Activated naive CD4-positive, alpha-beta T cell treated with anti-CD3 and anti-CD28 coated beads, Interleukin-2, amount 50 U/mL, for 72 hours (primary cell): ENCODE measurements around the gene FOXS1. TPM values are rescaled to one million over a fixed set of nuclear protein-coding genes. Genes with fewer than 3 reads are reported as not detected.
"Not testable (repeated sequence)": the region's sequence is repeated elsewhere in the genome, so short reads cannot be mapped to it uniquely, and the experiment has no call there.

ENCODE experiments used
- ATAC-seq, 2 donors: fragments of 150-1000 bp; cut with Tn5 transposase; 2 replicates each; pipeline ENCODE4 v1.10.0; 2021; ENCODE audit warnings: mild to moderate bottlenecking in 2 of 2, moderate library complexity in 2 of 2
- DNase-seq, 2 donors: peaks; one replicate each; pipeline ENCODE4 v3.0.0; 2021 to 2022; ENCODE audit warnings: low spot score in 2 of 2
- H3K27ac Mint-ChIP-seq, 2 donors: one replicate each; pipeline ENCODE4 v1.8.0; 2022; ENCODE audit warnings: mild to moderate bottlenecking in 2 of 2, mixed read lengths in 2 of 2
- H3K36me3 Mint-ChIP-seq, 2 donors: one replicate each; pipeline ENCODE4 v1.8.0; 2022; ENCODE audit warnings: mixed read lengths in 2 of 2
- H3K9me3 Mint-ChIP-seq, 2 donors: one replicate each; pipeline ENCODE4 v1.8.0; 2022; ENCODE audit warnings: mixed read lengths in 2 of 2
- total RNA-seq, 2 donors: library from RNA; stranded (reverse); gene quantifications; one replicate each; pipeline ENCODE4 v1.2.3, GENCODE V29; 2022

The FOXS1 gene
- total RNA-seq, 2 donors from 2014 or later, result not detected

GRCh38 chr20:31835554-31835953, 9.8 kb downstream of the FOXS1 start:
- Mint-ChIP-seq H3K36me3 (no peaks in the 10 kb centered on the region), H3K9me3 (no peaks in the 10 kb centered on the region), H3K27ac (no peak overlapping the region)
- no peak for DNase-seq
- ATAC-seq, result no peak

GRCh38 chr20:31833931-31834521, 11.4 kb downstream of the FOXS1 start:
- no peaks in the 10 kb centered on the region for H3K36me3 Mint-ChIP-seq
- no peak for DNase-seq
- ATAC-seq, result no peak
- H3K9me3 Mint-ChIP-seq, result no peaks in the 10 kb centered on the region
- H3K27ac Mint-ChIP-seq, result no peak overlapping the region

- Mint-ChIP-seq H3K27ac (no peak overlapping the region), H3K9me3 (no peaks in the 10 kb centered on the region), H3K36me3 (no peaks in the 10 kb centered on the region)
- peak in 1 of 2 donors; percentile 79 for DNase-seq
- ATAC-seq, result peak; percentile 45 to 66
Measured at GRCh38 chr20:31833130-31833930, 12.1 kb downstream of the FOXS1 start.

GRCh38 chr20:31831771-31832306, 13.6 kb downstream of the FOXS1 start:
- ATAC-seq, result no peak
- H3K27ac Mint-ChIP-seq, result peak overlapping the region in 1 of 2 donors; percentile 41

GRCh38 chr20:31831211-31831610, 14.2 kb downstream of the FOXS1 start:
- no peak for DNase-seq
- ATAC-seq, result no peak
- Mint-ChIP-seq H3K36me3 (no peaks in the 10 kb centered on the region), H3K27ac (peak overlapping the region in 1 of 2 donors; percentile 41), H3K9me3 (no peaks in the 10 kb centered on the region)

More at GRCh38 chr20:31831771-31832306, 13.6 kb downstream of the FOXS1 start:
- Mint-ChIP-seq H3K36me3 (no peaks in the 10 kb centered on the region), H3K9me3 (no peaks in the 10 kb centered on the region)
- DNase-seq, result no peak

GRCh38 chr20:31830406-31830981, 14.9 kb downstream of the FOXS1 start:
- no peak for ATAC-seq
- no peak for DNase-seq
- no peaks in the 10 kb centered on the region for H3K36me3 Mint-ChIP-seq
- no peaks in the 10 kb centered on the region for H3K9me3 Mint-ChIP-seq
- H3K27ac Mint-ChIP-seq, result no peak overlapping the region

GRCh38 chr20:31829731-31830130, 15.7 kb downstream of the FOXS1 start:
- no peaks in the 10 kb centered on the region for H3K9me3 Mint-ChIP-seq
- ATAC-seq, result no peak
- H3K36me3 Mint-ChIP-seq, result no peaks in the 10 kb centered on the region
- H3K27ac Mint-ChIP-seq, result no peak overlapping the region
- DNase-seq, result no peak

- H3K27ac Mint-ChIP-seq, result peak overlapping the region in 1 of 2 donors; percentile 15
- ATAC-seq, H3K9me3 Mint-ChIP-seq, H3K36me3 Mint-ChIP-seq, DNase-seq: not testable (repeated sequence)
Measured at GRCh38 chr20:31828016-31828415, 17.4 kb downstream of the FOXS1 start.

GRCh38 chr20:31827059-31827458, 18.3 kb downstream of the FOXS1 start:
- H3K27ac Mint-ChIP-seq, result no peak overlapping the region
- ATAC-seq (no peak), DNase-seq (no peak)
- no peaks in the 10 kb centered on the region for H3K9me3 Mint-ChIP-seq
- no peaks in the 10 kb centered on the region for H3K36me3 Mint-ChIP-seq

GRCh38 chr20:31826074-31826473, 19.3 kb downstream of the FOXS1 start:
- Mint-ChIP-seq H3K9me3 (no peaks in the 10 kb centered on the region), H3K27ac (no peak overlapping the region), H3K36me3 (no peaks in the 10 kb centered on the region)
- ATAC-seq (no peak), DNase-seq (no peak)

- Mint-ChIP-seq H3K9me3 (no peaks in the 10 kb centered on the region), H3K27ac (no peak overlapping the region), H3K36me3 (no peaks in the 10 kb centered on the region)
- ATAC-seq (no peak), DNase-seq (no peak)
Measured at GRCh38 chr20:31824554-31825313, 20.7 kb downstream of the FOXS1 start.

GRCh38 chr20:31824125-31824485, 21.3 kb downstream of the FOXS1 start:
- DNase-seq (no peak), ATAC-seq (no peak)
- Mint-ChIP-seq H3K36me3 (no peaks in the 10 kb centered on the region), H3K9me3 (no peaks in the 10 kb centered on the region), H3K27ac (peak overlapping the region in 1 of 2 donors; percentile 40)

GRCh38 chr20:31823360-31824124, 21.9 kb downstream of the FOXS1 start:
- Mint-ChIP-seq H3K36me3 (no peaks in the 10 kb centered on the region), H3K9me3 (no peaks in the 10 kb centered on the region), H3K27ac (peak overlapping the region in 1 of 2 donors; percentile 40)
- DNase-seq (no peak), ATAC-seq (no peak)

GRCh38 chr20:31822421-31823330, 22.7 kb downstream of the FOXS1 start:
- Mint-ChIP-seq H3K36me3 (no peaks in the 10 kb centered on the region), H3K27ac (no peak overlapping the region), H3K9me3 (no peaks in the 10 kb centered on the region)
- DNase-seq (peak in 1 of 2 donors; percentile 83), ATAC-seq (peak; percentile 79 to 90)

GRCh38 chr20:31821427-31821826, 24.0 kb downstream of the FOXS1 start:
- Mint-ChIP-seq H3K9me3 (no peaks in the 10 kb centered on the region), H3K27ac (no peak overlapping the region), H3K36me3 (no peaks in the 10 kb centered on the region)
- ATAC-seq (no peak), DNase-seq (no peak)
